ENCODE data around the gene VASP.

- TF ChIP-seq CTCF (conservative IDR thresholded peaks at IDR 0.05; ENCODE audit: low read length) (no peak), EZH2phosphoT487 (IDR thresholded peaks at IDR 0.05; ENCODE audit: borderline replicate concordance) (no peak)
Measured at GRCh38 chr19:45526143-45526542, 18.9 kb downstream of the VASP start.
